ENCODE data around the gene NCOA3.

NCOA3 gene

GRCh38 chr20:47647994-47648393 is 146.3 kb downstream of the NCOA3 start:
- no peak for DNase-seq

DNA sequence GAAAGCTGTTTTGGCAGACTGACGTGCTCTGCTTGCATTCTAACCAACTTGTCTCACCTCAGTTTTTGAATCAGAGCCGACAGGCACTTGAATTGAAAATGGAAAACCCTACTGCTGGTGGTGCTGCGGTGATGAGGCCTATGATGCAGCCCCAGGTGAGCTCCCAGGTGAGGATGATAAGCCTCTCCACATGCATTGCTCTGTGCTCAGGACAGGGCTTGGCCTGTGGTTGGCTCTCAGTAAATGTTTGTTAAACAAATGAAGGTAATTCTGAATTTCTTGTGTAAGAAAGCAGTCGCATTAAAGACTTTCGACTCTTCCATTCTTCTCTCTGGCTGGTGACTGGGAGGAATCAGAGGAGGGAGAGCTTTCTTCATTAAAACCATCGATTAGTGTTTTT is 147.3 kb downstream of the NCOA3 start:
- no peak for DNase-seq

- no peak for DNase-seq
Measured at GRCh38 chr20:47652301-47652700, 150.6 kb downstream of the NCOA3 start.

DNA sequence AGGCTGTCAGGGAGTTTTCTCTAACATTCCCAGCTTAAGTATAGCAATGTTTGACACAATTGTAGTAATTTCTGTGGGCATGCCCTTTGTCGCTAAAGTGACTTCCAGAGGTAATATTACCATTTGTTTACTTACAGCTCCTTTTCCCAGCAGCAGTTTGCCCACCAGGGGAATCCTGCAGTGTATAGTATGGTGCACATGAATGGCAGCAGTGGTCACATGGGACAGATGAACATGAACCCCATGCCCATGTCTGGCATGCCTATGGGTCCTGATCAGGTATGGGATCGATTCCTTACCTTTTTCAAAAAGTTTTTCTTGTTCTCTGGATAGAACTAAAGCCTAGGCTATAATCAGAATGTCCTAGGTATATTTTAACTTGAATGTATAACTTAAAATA is 151.1 kb downstream of the NCOA3 start:
- no peak for DNase-seq

- no peak for DNase-seq
Measured at GRCh38 chr20:47653869-47654268, 152.2 kb downstream of the NCOA3 start.

- DNase-seq = no peak
Measured at GRCh38 chr20:47654370-47654769, 152.7 kb downstream of the NCOA3 start.

GRCh38 chr20:47655635-47656034 is 153.9 kb downstream of the NCOA3 start:
- no peak for DNase-seq

DNA sequence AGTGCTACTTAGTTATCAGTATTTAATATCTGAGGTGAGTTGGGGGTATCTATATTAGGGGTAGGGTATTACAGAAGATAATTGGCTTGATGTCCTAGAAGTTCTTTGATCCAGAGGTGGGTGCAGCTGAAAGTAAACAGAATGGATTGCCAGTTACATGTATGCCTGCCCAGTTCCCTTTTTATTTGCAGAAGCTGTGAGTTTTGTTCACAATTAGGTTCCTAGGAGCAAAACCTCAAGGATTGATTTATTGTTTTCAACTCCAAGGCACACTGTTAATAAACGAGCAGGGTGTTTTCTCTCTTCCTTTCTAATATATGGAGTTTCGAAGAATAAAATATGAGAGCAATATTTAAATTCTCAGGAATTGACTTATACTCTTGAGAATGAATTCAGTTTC is 154.6 kb downstream of the NCOA3 start:
- DNase-seq = no peak

GRCh38 chr20:47659904-47660601 is 158.4 kb downstream of the NCOA3 start:
- DNase-seq = no peak

GRCh38 chr20:47660602-47660905 is 158.9 kb downstream of the NCOA3 start:
- DNase-seq = no peak

- DNase-seq = no peak
Measured at GRCh38 chr20:47660983-47661700, 159.5 kb downstream of the NCOA3 start.

DNA sequence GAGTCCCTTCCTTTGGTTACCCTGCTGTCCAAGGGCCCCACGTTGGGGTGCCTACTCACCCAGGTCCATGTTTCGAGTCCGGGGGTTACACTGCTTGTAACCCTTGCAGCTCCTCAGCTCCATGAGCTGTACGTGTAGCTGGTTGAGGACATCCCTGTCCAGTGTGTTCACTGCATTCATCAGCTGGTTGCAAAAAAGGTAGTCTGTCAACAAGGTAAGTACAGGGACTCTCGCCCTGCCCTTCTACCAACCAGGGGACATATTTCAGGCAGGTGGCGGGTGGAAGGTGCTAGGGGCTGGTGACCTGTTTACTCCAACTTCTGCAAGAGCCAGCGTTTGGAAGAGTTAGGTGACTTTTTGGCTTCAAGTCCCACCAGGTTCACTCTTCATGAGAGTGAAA is 160.0 kb downstream of the NCOA3 start:
- DNase-seq = no peak

DNA sequence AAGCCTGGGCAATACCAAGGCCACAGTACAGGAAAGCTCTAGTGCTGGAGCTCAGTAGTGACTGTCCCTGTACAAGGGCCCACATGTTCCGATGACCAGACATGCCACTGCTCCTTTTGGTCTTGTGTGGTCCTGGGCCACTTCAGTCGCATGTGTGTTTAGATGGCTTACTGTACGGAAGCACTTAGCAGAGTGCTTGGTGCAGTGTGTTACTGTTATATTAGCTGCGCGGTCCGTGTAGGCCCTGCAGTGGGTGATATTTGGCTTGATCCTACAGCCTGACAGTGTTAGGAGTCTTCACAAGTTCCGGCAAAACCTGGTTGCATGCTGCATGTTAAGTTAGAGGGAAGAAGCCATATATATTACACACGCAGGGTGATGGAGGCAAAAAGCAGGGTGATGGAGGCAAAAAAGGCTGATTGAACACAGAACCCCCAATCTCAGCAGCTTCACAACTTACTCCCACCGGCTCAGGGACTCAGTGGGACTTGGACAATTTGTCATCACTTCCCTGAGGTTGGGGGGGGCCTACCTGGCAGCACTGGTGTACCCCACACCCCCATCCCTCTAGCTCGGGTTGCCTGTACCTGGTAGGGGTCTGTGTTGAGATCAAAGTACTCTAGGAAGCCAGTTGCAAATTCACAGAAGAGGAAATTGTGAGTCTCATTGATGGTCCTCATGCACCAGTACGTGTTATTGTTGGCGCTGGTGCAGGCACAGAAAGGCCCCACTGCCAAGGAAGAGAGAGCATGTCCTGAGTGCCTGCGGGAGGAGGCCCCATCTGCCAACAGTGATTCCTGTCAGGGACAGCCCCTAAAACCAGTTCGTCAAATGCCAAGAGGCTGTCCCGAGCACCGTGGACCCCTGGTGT is 161.0 kb downstream of the NCOA3 start:
- no peak for DNase-seq

GRCh38 chr20:47663354-47664067 is 161.8 kb downstream of the NCOA3 start:
- DNase-seq = no peak

DNA sequence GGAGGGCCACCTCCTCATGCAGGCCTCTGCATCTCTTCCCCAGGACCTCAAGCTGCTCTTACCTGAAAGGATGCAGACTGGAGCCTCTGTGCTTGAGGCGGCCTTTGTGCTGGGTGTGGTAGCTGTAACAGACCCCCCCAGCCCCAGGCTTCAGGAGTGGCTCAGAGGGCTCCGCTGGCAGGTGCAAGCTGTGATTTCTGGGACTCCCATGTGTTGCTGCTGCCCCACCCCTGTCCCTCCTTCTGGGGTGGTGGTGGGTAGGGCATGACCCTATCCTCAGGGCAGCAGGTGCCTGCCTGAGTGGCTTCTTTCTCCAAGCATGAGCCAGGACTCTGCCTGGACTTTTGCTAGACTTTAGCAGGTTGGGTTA is 162.4 kb downstream of the NCOA3 start:
- no peak for DNase-seq

- no peak for DNase-seq
Measured at GRCh38 chr20:47664744-47665143, 163.1 kb downstream of the NCOA3 start.

- DNase-seq = no peak
Measured at GRCh38 chr20:47665221-47665991, 163.7 kb downstream of the NCOA3 start.

GRCh38 chr20:47666304-47666703 is 164.6 kb downstream of the NCOA3 start:
- DNase-seq = no peak

- DNase-seq = no peak
Measured at GRCh38 chr20:47667086-47667485, 165.4 kb downstream of the NCOA3 start.

DNA sequence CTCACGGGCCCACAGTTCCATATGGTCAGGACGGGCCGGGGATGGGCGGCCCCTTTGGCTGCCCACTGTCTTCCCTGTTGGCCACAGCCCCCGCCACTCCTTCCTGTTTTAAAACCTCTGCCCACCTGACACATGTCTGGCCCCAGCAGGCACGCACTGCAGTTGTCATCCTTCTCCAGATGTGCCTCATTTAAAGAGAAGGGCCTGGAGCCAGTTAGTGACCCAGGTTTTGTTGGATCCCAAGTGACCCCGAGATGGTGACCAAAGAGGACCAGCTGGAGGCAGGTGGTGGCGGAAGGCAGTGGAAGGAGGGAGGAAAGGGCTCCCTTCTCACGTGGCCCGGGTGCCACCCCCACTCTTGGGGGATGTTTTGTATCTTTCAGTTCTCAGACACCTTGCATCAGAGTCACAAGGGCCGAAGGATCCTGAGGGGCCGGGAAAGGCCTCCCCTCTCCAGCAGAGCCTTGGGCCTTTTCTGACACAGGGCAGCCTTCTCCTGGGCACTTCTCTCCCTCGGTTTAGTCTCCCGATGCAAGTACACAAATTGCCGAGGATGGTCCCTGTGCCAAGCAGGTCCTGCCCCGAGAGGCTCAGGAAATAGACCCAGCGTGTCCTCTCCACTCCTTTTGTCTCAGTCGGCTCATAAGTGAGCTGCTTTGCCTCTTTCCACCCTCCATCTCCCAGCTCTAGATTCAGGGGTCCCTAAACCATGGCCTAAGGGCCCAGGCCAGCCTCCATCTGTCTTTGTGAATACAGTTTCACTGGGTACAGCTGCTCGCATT is 166.0 kb downstream of the NCOA3 start:
- DNase-seq = no peak

DNA sequence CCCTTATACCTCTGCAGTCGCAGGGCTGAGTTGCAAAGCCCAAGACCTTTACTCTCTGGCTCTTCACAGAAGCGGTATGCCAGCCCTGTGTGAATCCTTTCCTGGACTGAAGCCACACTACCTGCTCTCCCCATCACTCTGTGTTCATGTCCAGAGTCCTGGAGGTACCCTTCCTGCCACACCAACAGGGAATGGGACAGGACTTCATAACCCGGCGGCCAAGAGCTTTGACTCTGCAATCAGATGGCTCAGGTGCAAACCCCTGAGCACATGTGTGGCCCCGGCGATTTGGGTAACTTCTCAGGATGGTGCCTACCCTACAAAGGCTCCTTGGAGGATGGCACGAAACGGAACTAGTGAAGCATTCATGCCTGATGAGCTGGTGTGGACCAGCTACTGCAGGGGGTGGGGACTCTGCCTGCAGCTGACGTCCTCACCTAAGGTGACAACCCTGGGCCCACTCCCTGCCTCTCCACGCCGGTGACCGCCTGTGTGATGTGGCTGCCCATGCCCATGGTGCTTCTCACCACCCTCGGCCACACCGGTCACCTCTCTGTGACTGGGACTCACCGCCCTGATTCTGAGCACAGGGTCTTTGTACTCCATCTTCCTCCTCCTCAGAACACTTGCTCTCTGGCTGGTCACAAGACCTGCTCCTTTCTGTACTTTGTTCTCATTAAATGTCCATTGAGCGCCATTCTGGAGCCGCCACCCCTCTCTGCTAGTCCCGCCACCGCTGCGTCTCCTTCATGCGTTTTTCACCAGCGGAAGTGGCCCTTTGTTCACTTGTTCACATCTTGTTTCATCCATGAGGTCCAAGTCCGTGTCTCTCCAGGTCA is 166.8 kb downstream of the NCOA3 start:
- no peak for DNase-seq
